H54 (cell line): Measurements from ENCODE around the gene MORN2.

Source experiments
- DNase-seq: peaks from one replicate; pipeline ENCODE4 v3.0.0; 2011; ENCODE audit warnings: low spot score, mixed read lengths; ENCODE audit not compliant: insufficient read length
- FAIRE-seq: peaks from 3 replicates; lab custom pipeline; 2011; peaks lifted over from hg19 to GRCh38; lab: Jason Lieb, UNC
- POLR2A ChIP-seq: IDR thresholded peaks from 2 replicates; pipeline ENCODE4 v1.6.1; 2011; ENCODE audit warnings: low read depth, mild to moderate bottlenecking, low read length

The MORN2 gene

GRCh38 chr2:38871432-38871831, 4.3 kb upstream of the MORN2 start:
- no peak for FAIRE-seq
- TF ChIP-seq POLR2A, result no peak
- DNase-seq, result no peak

GRCh38 chr2:38873763-38874162, 2.0 kb upstream of the MORN2 start:
- no peak for DNase-seq
- no peak for FAIRE-seq

GRCh38 chr2:38875227-38875575, 575 bp upstream of the MORN2 start:
- no peak for TF ChIP-seq POLR2A
- no peak for DNase-seq
- peak; percentile 60 for FAIRE-seq

More at GRCh38 chr2:38873763-38874162, 2.0 kb upstream of the MORN2 start:
- TF ChIP-seq POLR2A, result no peak

- TF ChIP-seq POLR2A, result no peak
- FAIRE-seq (no peak), DNase-seq (no peak)
These were observed 631 bp downstream of the MORN2 start for GRCh38 chr2:38876407-38876806.

GRCh38 chr2:38886063-38886462, 10.3 kb downstream of the MORN2 start:
- FAIRE-seq, result no peak
- DNase-seq, result no peak
- TF ChIP-seq POLR2A, result no peak

- DNase-seq (no peak), FAIRE-seq (no peak)
- no peak for TF ChIP-seq POLR2A
These were observed 11.6 kb downstream of the MORN2 start for GRCh38 chr2:38887347-38887746.

- no peak for FAIRE-seq
- no peak for TF ChIP-seq POLR2A
- DNase-seq, result no peak
These were observed 12.3 kb downstream of the MORN2 start for GRCh38 chr2:38887902-38888554.

- FAIRE-seq (no peak), DNase-seq (no peak)
- no peak for TF ChIP-seq POLR2A
These were observed 13.3 kb downstream of the MORN2 start for GRCh38 chr2:38889045-38889444.

- FAIRE-seq (no peak), DNase-seq (no peak)
- TF ChIP-seq POLR2A, result no peak
These were observed 13.8 kb downstream of the MORN2 start, which contains the start of gene ARHGEF33 for GRCh38 chr2:38889575-38889974. TSS of gene ARHGEF33 (plus strand) at chr2:38889875. CDS start at chr2:38919448, 29,573 bp downstream.

GRCh38 chr2:38892819-38893218, 17.0 kb downstream of the MORN2 start:
- DNase-seq, result no peak
- FAIRE-seq, result no peak
- TF ChIP-seq POLR2A, result no peak

GRCh38 chr2:38898256-38898655, 22.5 kb downstream of the MORN2 start:
- TF ChIP-seq POLR2A, result no peak
- DNase-seq, result no peak
- FAIRE-seq, result peak; percentile 33

GRCh38 chr2:38900726-38901125, 24.9 kb downstream of the MORN2 start:
- DNase-seq, result no peak
- FAIRE-seq, result no peak
- no peak for TF ChIP-seq POLR2A

- DNase-seq, result no peak
- no peak for FAIRE-seq
- TF ChIP-seq POLR2A, result no peak
These were observed 29.5 kb downstream of the MORN2 start for GRCh38 chr2:38905251-38905650.

GRCh38 chr2:38907242-38907641, 31.5 kb downstream of the MORN2 start:
- FAIRE-seq, result no peak
- TF ChIP-seq POLR2A, result no peak
- DNase-seq, result no peak
